ENCODE measurements around the gene GJD4.

DNA sequence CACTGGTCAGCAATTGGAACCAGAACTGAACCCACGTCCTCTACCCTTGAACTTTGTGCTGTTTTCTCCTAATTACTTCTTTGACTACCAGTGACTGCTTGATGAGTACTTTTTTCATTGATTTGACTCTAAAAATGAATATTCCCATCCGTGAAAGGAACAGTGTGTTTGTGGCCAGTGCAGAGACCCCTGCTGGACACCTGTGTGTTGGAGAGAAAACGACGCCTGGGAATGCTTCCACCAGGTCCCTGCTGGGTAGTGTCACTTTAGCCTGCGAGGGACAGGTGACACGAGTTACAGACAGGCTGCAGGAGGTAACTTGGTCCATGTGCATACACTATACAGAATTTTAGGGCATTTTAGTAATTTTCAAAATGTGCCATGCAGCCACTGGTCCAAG lies 6.8 kb upstream of the GJD4 start:
- TF ChIP-seq POLR2A (IDR thresholded peaks at IDR 0.05; ENCODE audit: low read length), result no peak
- no peak for TF ChIP-seq GATA1 (IDR thresholded peaks at IDR 0.05; ENCODE audit: low read depth, low read length)
